IMR-90 (cell line): ENCODE measurements around the gene SLC39A11.

Source experiments
- BHLHE40 ChIP-seq: fragments of 150-350 bp; IDR thresholded peaks from 2 replicates; pipeline ENCODE4 v1.6.1; 2016; ENCODE audit warnings: mild to moderate bottlenecking, low read depth, low read length
- CHD1 ChIP-seq: IDR thresholded peaks from 2 replicates; pipeline ENCODE4 v1.6.1; 2012; ENCODE audit warnings: low read depth, low read length, improper control_type of control experiment
- ELK1 ChIP-seq: fragments of 150-350 bp; IDR thresholded peaks from 2 replicates; pipeline ENCODE4 v1.6.1; 2016; ENCODE audit warnings: low read depth, mild to moderate bottlenecking, low read length, moderate library complexity, borderline replicate concordance
- MAFK ChIP-seq: IDR thresholded peaks from 2 replicates; pipeline ENCODE4 v1.6.1; 2012; ENCODE audit warnings: low read depth, low read length, improper control_type of control experiment
- MAZ ChIP-seq: IDR thresholded peaks from 2 replicates; pipeline ENCODE4 v1.6.1; 2012; ENCODE audit warnings: low read depth, mild to moderate bottlenecking, low read length, improper control_type of control experiment, moderate library complexity, borderline replicate concordance
- MXI1 ChIP-seq: IDR thresholded peaks from 2 replicates; pipeline ENCODE4 v1.6.1; 2012; ENCODE audit warnings: low read depth, mild to moderate bottlenecking, low read length, moderate library complexity, borderline replicate concordance
- NFE2L2 ChIP-seq: fragments of 150-350 bp; IDR thresholded peaks from 2 replicates; pipeline ENCODE4 v1.6.1; 2016; ENCODE audit warnings: low read depth, mild to moderate bottlenecking, low read length
- POLR2A ChIP-seq: IDR thresholded peaks from 2 replicates; pipeline ENCODE4 v1.6.1; 2012; ENCODE audit warnings: mild to moderate bottlenecking, low read depth, low read length
- RAD21 ChIP-seq: IDR thresholded peaks from 2 replicates; pipeline ENCODE4 v1.6.1; 2012; ENCODE audit warnings: low read length, improper control_type of control experiment
- RCOR1 ChIP-seq: IDR thresholded peaks from 2 replicates; pipeline ENCODE4 v1.6.1; 2012; ENCODE audit warnings: mild to moderate bottlenecking, low read length, improper control_type of control experiment; ENCODE audit not compliant: insufficient replicate concordance
- SMC3 ChIP-seq: fragments of 150-350 bp; IDR thresholded peaks from 2 replicates; pipeline ENCODE4 v1.6.1; 2016; ENCODE audit warnings: low read depth, mild to moderate bottlenecking, antibody characterized with exemption, low read length, moderate library complexity
- USF2 ChIP-seq: fragments of 150-350 bp; IDR thresholded peaks from 2 replicates; pipeline ENCODE4 v1.6.1; 2017; ENCODE audit warnings: mild to moderate bottlenecking, antibody characterized with exemption, low read length, low read depth
- TF ChIP-seq, protein P1 (sequence below): conservative IDR thresholded peaks from 2 replicates; pipeline ENCODE4 v1.5.1; 2012; ENCODE audit warnings: mild to moderate bottlenecking, low read depth, low read length, improper control_type of control experiment

- TF ChIP-seq, protein P1, sequence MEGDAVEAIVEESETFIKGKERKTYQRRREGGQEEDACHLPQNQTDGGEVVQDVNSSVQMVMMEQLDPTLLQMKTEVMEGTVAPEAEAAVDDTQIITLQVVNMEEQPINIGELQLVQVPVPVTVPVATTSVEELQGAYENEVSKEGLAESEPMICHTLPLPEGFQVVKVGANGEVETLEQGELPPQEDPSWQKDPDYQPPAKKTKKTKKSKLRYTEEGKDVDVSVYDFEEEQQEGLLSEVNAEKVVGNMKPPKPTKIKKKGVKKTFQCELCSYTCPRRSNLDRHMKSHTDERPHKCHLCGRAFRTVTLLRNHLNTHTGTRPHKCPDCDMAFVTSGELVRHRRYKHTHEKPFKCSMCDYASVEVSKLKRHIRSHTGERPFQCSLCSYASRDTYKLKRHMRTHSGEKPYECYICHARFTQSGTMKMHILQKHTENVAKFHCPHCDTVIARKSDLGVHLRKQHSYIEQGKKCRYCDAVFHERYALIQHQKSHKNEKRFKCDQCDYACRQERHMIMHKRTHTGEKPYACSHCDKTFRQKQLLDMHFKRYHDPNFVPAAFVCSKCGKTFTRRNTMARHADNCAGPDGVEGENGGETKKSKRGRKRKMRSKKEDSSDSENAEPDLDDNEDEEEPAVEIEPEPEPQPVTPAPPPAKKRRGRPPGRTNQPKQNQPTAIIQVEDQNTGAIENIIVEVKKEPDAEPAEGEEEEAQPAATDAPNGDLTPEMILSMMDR: no peak
- TF ChIP-seq BHLHE40: no peak
- no peak for TF ChIP-seq POLR2A
- TF ChIP-seq SMC3: no peak
- TF ChIP-seq RAD21: no peak
- TF ChIP-seq USF2: no peak
- no peak for TF ChIP-seq CHD1
- TF ChIP-seq ELK1: no peak
- no peak for TF ChIP-seq MXI1
- no peak for TF ChIP-seq MAFK
- no peak for TF ChIP-seq NFE2L2
- no peak for TF ChIP-seq RCOR1
- TF ChIP-seq MAZ: no peak
These were observed 152.0 kb downstream of the SLC39A11 start for GRCh38 chr17:72940496-72940895.
